HCT116 (cell line): ENCODE data around the gene CWC27. TPM values are rescaled to one million over a fixed set of nuclear protein-coding genes. Genes with fewer than 3 reads are reported as not detected.

Experiments
- ATAC-seq: fragments of 200-7000 bp; cut with Tn5 transposase; 2 replicates; pipeline ENCODE4 v1.9.1; 2020; ENCODE audit warnings: mild to moderate bottlenecking, moderate library complexity
- BruUV-seq: library from RNA; stranded (reverse); fragments of 400-500 nt; replicated peaks from 2 replicates; lab custom pipeline; 2021; lab: Mats Ljungman, UMichigan
- CTCF ChIA-PET: fragments of 300-600 bp; sonication (Branson Sonifier 250); formaldehyde crosslinking; loops from one replicate; lab custom pipeline; 2021; ENCODE audit warnings: antibody characterized with exemption; lab: Charles Lee
- POLR2A ChIA-PET: fragments of 300-600, 350-600 bp; sonication (Branson Sonifier 250); formaldehyde crosslinking; loops from one replicate; lab custom pipeline; 2021; ENCODE audit warnings: antibody characterized with exemption; lab: Charles Lee
- RAD21 ChIA-PET, 2 experiments: fragments of 300-600 bp; sonication (Branson Sonifier 250); formaldehyde crosslinking; loops; one replicate each; lab custom pipeline; 2023; ENCODE audit warnings: low total read pairs in 2 of 2; ENCODE audit not compliant: uncharacterized antibody in 2 of 2, unreplicated experiment in 2 of 2, low non-redundant PET in 1 of 2; lab: Charles Lee
- DNase-seq: peaks from one replicate; pipeline ENCODE4 v3.0.0-alpha.2; 2010; ENCODE audit warnings: low read depth, low spot score
- H2AFZ ChIP-seq: fragments of 200-600 bp; shearing (Covaris generic), sonication (generic); 2 replicates; pipeline ENCODE4 v1.6.1; 2017; ENCODE audit warnings: low read depth, mixed run types, mixed read lengths, antibody characterized with exemption, low read length; ENCODE audit not compliant: poor library complexity, severe bottlenecking
- H3K27ac ChIP-seq: 2 replicates; pipeline ENCODE4 v1.5.1; 2012; ENCODE audit warnings: low read depth, low read length
- H3K27me3 ChIP-seq: fragments of 200-600 bp; sonication (generic); 2 replicates; pipeline ENCODE4 v1.6.1; 2016; ENCODE audit warnings: mixed run types, low read length, mixed read lengths; ENCODE audit not compliant: insufficient read depth
- H3K36me3 ChIP-seq, 2 experiments: fragments of 200-500 bp in 1 of 2; fragments of 200-600 bp in 1 of 2; sonication (Bioruptor generic) in 1 of 2; sonication (generic) in 1 of 2; 2 replicates each; pipeline versions ENCODE4 v1.5.1 to v1.6.1; 2014 to 2016; ENCODE audit warnings: low read length in 2 of 2, inconsistent platforms in 1 of 2, mixed read lengths in 1 of 2, mixed run types in 1 of 2; ENCODE audit not compliant: insufficient read depth in 2 of 2, control insufficient read depth in 1 of 2
- H3K4me1 ChIP-seq, 2 experiments: fragments of 200-600 bp in 1 of 2; sonication (generic) in 1 of 2; 2 replicates each; pipeline versions ENCODE4 v1.5.1 to v1.6.1; 2012 to 2017; ENCODE audit warnings: low read length in 2 of 2, inconsistent platforms in 1 of 2, mild to moderate bottlenecking in 1 of 2, mixed read lengths in 1 of 2, mixed run types in 1 of 2, moderate library complexity in 1 of 2; ENCODE audit not compliant: insufficient read depth in 2 of 2, control insufficient read depth in 1 of 2
- H3K4me2 ChIP-seq: fragments of 200-600 bp; sonication (generic); 2 replicates; pipeline ENCODE4 v1.6.1; 2017; ENCODE audit warnings: mixed run types, low read length, mixed read lengths
- H3K4me3 ChIP-seq, 2 experiments: fragments of 200-600 bp in 1 of 2; sonication (generic) in 1 of 2; replicated peaks in 1 of 2; 2 replicates each; pipeline ENCODE4 v1.5.1; 2011 to 2016; ENCODE audit warnings: low read length in 2 of 2, control low read depth in 1 of 2, low read depth in 1 of 2, mild to moderate bottlenecking in 1 of 2, mixed read lengths in 1 of 2, mixed run types in 1 of 2
- H3K79me2 ChIP-seq: fragments of 200-600 bp; sonication (generic); 2 replicates; pipeline ENCODE4 v1.6.1; 2017; ENCODE audit warnings: mild to moderate bottlenecking, mixed run types, low read length, moderate library complexity, mixed read lengths; ENCODE audit not compliant: insufficient read depth
- H3K9ac ChIP-seq: fragments of 200-600 bp; sonication (generic); 2 replicates; pipeline ENCODE4 v1.6.1; 2016; ENCODE audit warnings: low read length, mixed read lengths
- H3K9me2 ChIP-seq: fragments of 200-600 bp; sonication (generic), shearing (Covaris generic); 2 replicates; pipeline ENCODE4 v1.6.1; 2017; ENCODE audit warnings: mixed run types, mild to moderate bottlenecking, moderate library complexity; ENCODE audit not compliant: insufficient read depth
- H3K9me3 ChIP-seq, 2 experiments: fragments of 200-500 bp in 1 of 2; fragments of 200-600 bp in 1 of 2; sonication (Bioruptor generic) in 1 of 2; sonication (generic) in 1 of 2; 2 replicates each; pipeline ENCODE4 v1.6.1; 2014 to 2017; ENCODE audit warnings: low read length in 2 of 2, mixed read lengths in 2 of 2, inconsistent platforms in 1 of 2, low read depth in 1 of 2, mild to moderate bottlenecking in 1 of 2, mixed run types in 1 of 2, moderate library complexity in 1 of 2; ENCODE audit not compliant: control insufficient read depth in 1 of 2, insufficient read depth in 1 of 2
- H4K20me1 ChIP-seq: fragments of 200-600 bp; sonication (generic), shearing (Covaris generic); 2 replicates; pipeline ENCODE4 v1.6.1; 2017; ENCODE audit warnings: mixed run types, mild to moderate bottlenecking, moderate library complexity; ENCODE audit not compliant: insufficient read depth
- EGR1 ChIP-seq: IDR thresholded peaks from 2 replicates; pipeline ENCODE4 v1.6.1; 2012; ENCODE audit warnings: low read depth
- EZH2phosphoT487 ChIP-seq: fragments of 200-600 bp; IDR thresholded peaks from 2 replicates; pipeline ENCODE4 v1.6.1; 2018; ENCODE audit warnings: antibody characterized with exemption, borderline replicate concordance
- JUND ChIP-seq: IDR thresholded peaks from 2 replicates; pipeline ENCODE4 v1.6.1; 2012
- POLR2A ChIP-seq: IDR thresholded peaks from 2 replicates; pipeline ENCODE4 v1.7.0; 2011; ENCODE audit warnings: borderline replicate concordance; ENCODE audit not compliant: insufficient read depth, insufficient read length; ENCODE audit errors: extremely low read depth
- POLR2AphosphoS5 ChIP-seq: IDR thresholded peaks from 2 replicates; pipeline ENCODE4 v1.6.1; 2011; ENCODE audit warnings: mild to moderate bottlenecking, low read depth, low read length, moderate library complexity
- RAD21 ChIP-seq: IDR thresholded peaks from 2 replicates; pipeline ENCODE4 v1.6.1; 2012; ENCODE audit warnings: low read depth, mild to moderate bottlenecking
- SRF ChIP-seq: IDR thresholded peaks from 2 replicates; pipeline ENCODE4 v1.6.1; 2012; ENCODE audit warnings: low read depth
- ZBTB33 ChIP-seq: IDR thresholded peaks from 2 replicates; pipeline ENCODE4 v1.6.1; 2011; ENCODE audit warnings: mild to moderate bottlenecking, low read length, moderate library complexity; ENCODE audit not compliant: insufficient replicate concordance; ENCODE audit errors: extremely low read depth
- ZFX ChIP-seq: fragments of 450-650 bp; IDR thresholded peaks from 2 replicates; pipeline ENCODE4 v1.6.1; 2017
- intact Hi-C: fragments of 100-400 bp; cut with micrococcal nuclease; formaldehyde crosslinking; loops from 2 replicates; pipeline ENCODE4 v1.10.0; 2022
- total RNA-seq: library from RNA; stranded (reverse); gene quantifications from one replicate; pipeline ENCODE4 v1.2.1, GENCODE V29; 2021; ENCODE audit not compliant: unreplicated experiment
- TF ChIP-seq, protein P1 (sequence below), 3 experiments: fragments of 200-600 bp in 1 of 3; sonication (generic) in 1 of 3; IDR thresholded peaks in 2 of 3; conservative IDR thresholded peaks in 1 of 3; 2 replicates each; pipeline ENCODE4 v1.5.1; 2012 to 2017; ENCODE audit warnings: low read depth in 2 of 3, low read length in 2 of 3, antibody characterized with exemption in 1 of 3, borderline replicate concordance in 1 of 3, control low read depth in 1 of 3, mild to moderate bottlenecking in 1 of 3, mixed read lengths in 1 of 3, mixed run types in 1 of 3, moderate library complexity in 1 of 3; ENCODE audit not compliant: insufficient read depth in 1 of 3
- TF ChIP-seq, protein P2 (sequence below): IDR thresholded peaks from 2 replicates; pipeline ENCODE4 v1.6.1; 2012
- TF ChIP-seq, protein P3 (sequence below): IDR thresholded peaks from 2 replicates; pipeline ENCODE4 v1.6.1; 2012; ENCODE audit warnings: low read depth

The CWC27 gene
- total RNA-seq, 1 experiment from 2014 or later, result 29.1 TPM

GRCh38 chr5:64969578-64969977, 200.8 kb downstream of the CWC27 start:
- BruUV-seq, result no TSS peak
- CTCF ChIA-PET, result no interaction called here
- no peak for TF ChIP-seq EZH2phosphoT487
- TF ChIP-seq, protein P1, sequence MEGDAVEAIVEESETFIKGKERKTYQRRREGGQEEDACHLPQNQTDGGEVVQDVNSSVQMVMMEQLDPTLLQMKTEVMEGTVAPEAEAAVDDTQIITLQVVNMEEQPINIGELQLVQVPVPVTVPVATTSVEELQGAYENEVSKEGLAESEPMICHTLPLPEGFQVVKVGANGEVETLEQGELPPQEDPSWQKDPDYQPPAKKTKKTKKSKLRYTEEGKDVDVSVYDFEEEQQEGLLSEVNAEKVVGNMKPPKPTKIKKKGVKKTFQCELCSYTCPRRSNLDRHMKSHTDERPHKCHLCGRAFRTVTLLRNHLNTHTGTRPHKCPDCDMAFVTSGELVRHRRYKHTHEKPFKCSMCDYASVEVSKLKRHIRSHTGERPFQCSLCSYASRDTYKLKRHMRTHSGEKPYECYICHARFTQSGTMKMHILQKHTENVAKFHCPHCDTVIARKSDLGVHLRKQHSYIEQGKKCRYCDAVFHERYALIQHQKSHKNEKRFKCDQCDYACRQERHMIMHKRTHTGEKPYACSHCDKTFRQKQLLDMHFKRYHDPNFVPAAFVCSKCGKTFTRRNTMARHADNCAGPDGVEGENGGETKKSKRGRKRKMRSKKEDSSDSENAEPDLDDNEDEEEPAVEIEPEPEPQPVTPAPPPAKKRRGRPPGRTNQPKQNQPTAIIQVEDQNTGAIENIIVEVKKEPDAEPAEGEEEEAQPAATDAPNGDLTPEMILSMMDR (IDR thresholded peaks at IDR 0.05 in 2 of 3, conservative IDR thresholded peaks at IDR 0.05 in 1 of 3; ENCODE audit: borderline replicate concordance in 1 of 3, insufficient read depth in 1 of 3, low read depth in 2 of 3, low read length in 2 of 3), result no peak

DNA sequence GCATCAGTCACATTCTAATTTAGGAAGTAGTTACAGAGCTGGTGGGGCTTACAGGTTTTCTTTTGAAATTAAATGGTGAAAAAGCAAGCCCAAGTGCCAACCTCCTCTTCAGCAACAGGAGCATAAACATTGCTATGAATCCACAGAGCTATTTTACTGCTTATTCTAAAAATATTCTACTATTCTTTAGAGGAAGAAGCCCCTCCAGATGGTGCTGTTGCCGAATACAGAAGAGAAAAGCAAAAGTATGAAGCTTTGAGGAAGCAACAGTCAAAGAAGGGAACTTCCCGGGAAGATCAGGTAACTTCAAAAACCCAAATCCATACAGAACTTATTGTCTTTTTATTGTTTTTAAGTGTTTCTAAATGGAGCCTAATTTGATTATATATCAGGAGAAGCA, 202.8 kb downstream of the CWC27 start:
- ChIA-PET POLR2A (no interaction called here), CTCF (no interaction called here), RAD21 (no interaction called here)
- Histone ChIP-seq H3K9ac (no peak overlapping the region), H2AFZ (no peak overlapping the region), H3K27ac (no peak overlapping the region), H3K79me2 (no peaks in the 10 kb centered on the region), H3K27me3 (no peaks in the 10 kb centered on the region), H3K9me2 (no peaks in the 10 kb centered on the region), H3K4me2 (no peak overlapping the region), H3K9me3 (no peaks in the 10 kb centered on the region), H3K4me1 (no peaks in the 10 kb centered on the region), H3K4me3 (no peak overlapping the region), H3K36me3 (no peaks in the 10 kb centered on the region), H4K20me1 (no peaks in the 10 kb centered on the region)
- intact Hi-C loops, result no loop called here
- DNase-seq (no peak), ATAC-seq (no peak)
- TF ChIP-seq RAD21 (no peak), EGR1 (no peak), JUND (no peak), ZFX (no peak), SRF (no peak), POLR2A (no peak), ZBTB33 (no peak), POLR2AphosphoS5 (no peak), EZH2phosphoT487 (no peak)
- TF ChIP-seq, protein P2, sequence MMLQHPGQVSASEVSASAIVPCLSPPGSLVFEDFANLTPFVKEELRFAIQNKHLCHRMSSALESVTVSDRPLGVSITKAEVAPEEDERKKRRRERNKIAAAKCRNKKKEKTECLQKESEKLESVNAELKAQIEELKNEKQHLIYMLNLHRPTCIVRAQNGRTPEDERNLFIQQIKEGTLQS, result no peak
- TF ChIP-seq, protein P3, sequence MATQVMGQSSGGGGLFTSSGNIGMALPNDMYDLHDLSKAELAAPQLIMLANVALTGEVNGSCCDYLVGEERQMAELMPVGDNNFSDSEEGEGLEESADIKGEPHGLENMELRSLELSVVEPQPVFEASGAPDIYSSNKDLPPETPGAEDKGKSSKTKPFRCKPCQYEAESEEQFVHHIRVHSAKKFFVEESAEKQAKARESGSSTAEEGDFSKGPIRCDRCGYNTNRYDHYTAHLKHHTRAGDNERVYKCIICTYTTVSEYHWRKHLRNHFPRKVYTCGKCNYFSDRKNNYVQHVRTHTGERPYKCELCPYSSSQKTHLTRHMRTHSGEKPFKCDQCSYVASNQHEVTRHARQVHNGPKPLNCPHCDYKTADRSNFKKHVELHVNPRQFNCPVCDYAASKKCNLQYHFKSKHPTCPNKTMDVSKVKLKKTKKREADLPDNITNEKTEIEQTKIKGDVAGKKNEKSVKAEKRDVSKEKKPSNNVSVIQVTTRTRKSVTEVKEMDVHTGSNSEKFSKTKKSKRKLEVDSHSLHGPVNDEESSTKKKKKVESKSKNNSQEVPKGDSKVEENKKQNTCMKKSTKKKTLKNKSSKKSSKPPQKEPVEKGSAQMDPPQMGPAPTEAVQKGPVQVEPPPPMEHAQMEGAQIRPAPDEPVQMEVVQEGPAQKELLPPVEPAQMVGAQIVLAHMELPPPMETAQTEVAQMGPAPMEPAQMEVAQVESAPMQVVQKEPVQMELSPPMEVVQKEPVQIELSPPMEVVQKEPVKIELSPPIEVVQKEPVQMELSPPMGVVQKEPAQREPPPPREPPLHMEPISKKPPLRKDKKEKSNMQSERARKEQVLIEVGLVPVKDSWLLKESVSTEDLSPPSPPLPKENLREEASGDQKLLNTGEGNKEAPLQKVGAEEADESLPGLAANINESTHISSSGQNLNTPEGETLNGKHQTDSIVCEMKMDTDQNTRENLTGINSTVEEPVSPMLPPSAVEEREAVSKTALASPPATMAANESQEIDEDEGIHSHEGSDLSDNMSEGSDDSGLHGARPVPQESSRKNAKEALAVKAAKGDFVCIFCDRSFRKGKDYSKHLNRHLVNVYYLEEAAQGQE, result no peak
- no TSS peak for BruUV-seq

More at GRCh38 chr5:64969578-64969977, 200.8 kb downstream of the CWC27 start:
- Histone ChIP-seq H3K36me3 (no peaks in the 10 kb centered on the region), H3K4me2 (no peak overlapping the region), H3K79me2 (no peaks in the 10 kb centered on the region), H2AFZ (no peak overlapping the region), H3K9ac (no peak overlapping the region), H3K27me3 (no peaks in the 10 kb centered on the region), H3K4me1 (no peaks in the 10 kb centered on the region), H3K27ac (no peak overlapping the region), H3K4me3 (no peak overlapping the region), H3K9me3 (no peaks in the 10 kb centered on the region), H4K20me1 (no peaks in the 10 kb centered on the region), H3K9me2 (no peaks in the 10 kb centered on the region)
- POLR2A ChIA-PET, result no interaction called here
- RAD21 ChIA-PET, result no interaction called here
- intact Hi-C loops, result no loop called here
- DNase-seq (no peak), ATAC-seq (no peak)
